HL-60/S4 treated with phorbol 12-myristate 13-acetate at 8.2 ng/mL for 4 days and 3 days (cell line): ENCODE data around the gene PLXNB1.
"Not testable (repeated sequence)": the region's sequence is repeated elsewhere in the genome, so short reads cannot be mapped to it uniquely, and the experiment has no call there.

Experiments
- in situ Hi-C: fragments of 300-500 bp; cut with MboI; formaldehyde crosslinking; loops from 2 replicates; pipeline ENCODE4 v1.15.0; 2022; ENCODE audit warnings: low sequenced_read_pairs

PLXNB1 gene

GRCh38 chr3:48429960-48430707 is at the start of gene PLXNB1:
Gene PLXNB1 (minus strand): TSS chr3:48430086. CDS start chr3:48424611, 5,475 bp downstream.
- in situ Hi-C loops = loop anchor here (25.0 kb wide), 1 partner anchor 168 kb away; no protein-coding TSS in a partner anchor

- in situ Hi-C loops = no loop called here
Measured at GRCh38 chr3:48478626-48479555, 49.0 kb upstream of the PLXNB1 start.

GRCh38 chr3:48477959-48478520 is 48.2 kb upstream of the PLXNB1 start:
- in situ Hi-C loops = no loop called here

GRCh38 chr3:48476426-48477053 is 46.7 kb upstream of the PLXNB1 start:
- in situ Hi-C loops = no loop called here

- in situ Hi-C loops = no loop called here
Measured at GRCh38 chr3:48475188-48475587, 45.3 kb upstream of the PLXNB1 start.

GRCh38 chr3:48474619-48475018 is 44.7 kb upstream of the PLXNB1 start:
- in situ Hi-C loops = no loop called here

- in situ Hi-C loops = not testable (repeated sequence)
Measured at GRCh38 chr3:48474031-48474430, 44.1 kb upstream of the PLXNB1 start.

- in situ Hi-C loops = no loop called here
Measured at GRCh38 chr3:48473617-48473952, 43.7 kb upstream of the PLXNB1 start.

- in situ Hi-C loops = no loop called here
Measured at GRCh38 chr3:48472923-48473616, 43.2 kb upstream of the PLXNB1 start.

GRCh38 chr3:48472673-48472922 is 42.7 kb upstream of the PLXNB1 start:
- in situ Hi-C loops = no loop called here

GRCh38 chr3:48470286-48470685 is 40.4 kb upstream of the PLXNB1 start:
- in situ Hi-C loops = no loop called here

- in situ Hi-C loops = no loop called here
Measured at GRCh38 chr3:48469046-48469915, 39.4 kb upstream of the PLXNB1 start.

- in situ Hi-C loops = no loop called here
Measured at GRCh38 chr3:48468329-48468731, 38.4 kb upstream of the PLXNB1 start.

- in situ Hi-C loops = no loop called here
Measured at GRCh38 chr3:48467473-48468267, 37.8 kb upstream of the PLXNB1 start.

- in situ Hi-C loops = no loop called here
Measured at GRCh38 chr3:48467110-48467454, 37.2 kb upstream of the PLXNB1 start.

GRCh38 chr3:48466386-48467109 is 36.7 kb upstream of the PLXNB1 start:
- in situ Hi-C loops = no loop called here

- in situ Hi-C loops = no loop called here
Measured at GRCh38 chr3:48465531-48466378, 35.9 kb upstream of the PLXNB1 start.

- in situ Hi-C loops = no loop called here
Measured at GRCh38 chr3:48465237-48465530, 35.3 kb upstream of the PLXNB1 start.
